HL-60 (cell line): ENCODE measurements around the gene MAN2A2.

Experiments
- GABPA ChIP-seq: IDR thresholded peaks from 2 replicates; pipeline ENCODE4 v1.6.1; 2012; ENCODE audit warnings: low read depth
- POLR2AphosphoS5 ChIP-seq: IDR thresholded peaks from 2 replicates; pipeline ENCODE4 v1.6.1; 2012; ENCODE audit warnings: low read depth
- TF ChIP-seq, protein P1 (sequence below): IDR thresholded peaks from one replicate; pipeline ENCODE4 v1.5.1; 2011; ENCODE audit warnings: low read length, control low read depth, inconsistent platforms; ENCODE audit not compliant: insufficient read depth
- TF ChIP-seq, protein P2 (sequence below): IDR thresholded peaks from 2 replicates; pipeline ENCODE4 v1.6.1; 2012; ENCODE audit warnings: low read depth; ENCODE audit not compliant: insufficient replicate concordance

DNA sequence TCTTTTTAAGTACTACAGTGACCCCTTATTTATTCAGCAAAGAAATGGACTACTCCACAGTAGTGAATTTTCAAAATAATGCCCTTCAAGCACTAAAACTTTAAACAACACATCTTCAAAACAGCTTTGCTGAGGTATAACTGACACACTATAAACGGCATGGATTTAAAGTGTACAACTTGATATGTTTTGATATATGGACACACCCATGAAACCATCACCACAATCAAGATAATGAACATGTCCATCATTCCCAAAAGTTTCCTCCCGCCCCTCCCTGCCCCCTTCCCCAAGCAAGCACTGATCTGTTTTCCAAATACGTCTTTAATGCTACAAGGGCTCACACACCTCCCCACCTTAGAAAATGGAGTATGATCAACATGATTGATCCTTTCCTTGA is 36.3 kb upstream of the MAN2A2 start:
- TF ChIP-seq, protein P1, sequence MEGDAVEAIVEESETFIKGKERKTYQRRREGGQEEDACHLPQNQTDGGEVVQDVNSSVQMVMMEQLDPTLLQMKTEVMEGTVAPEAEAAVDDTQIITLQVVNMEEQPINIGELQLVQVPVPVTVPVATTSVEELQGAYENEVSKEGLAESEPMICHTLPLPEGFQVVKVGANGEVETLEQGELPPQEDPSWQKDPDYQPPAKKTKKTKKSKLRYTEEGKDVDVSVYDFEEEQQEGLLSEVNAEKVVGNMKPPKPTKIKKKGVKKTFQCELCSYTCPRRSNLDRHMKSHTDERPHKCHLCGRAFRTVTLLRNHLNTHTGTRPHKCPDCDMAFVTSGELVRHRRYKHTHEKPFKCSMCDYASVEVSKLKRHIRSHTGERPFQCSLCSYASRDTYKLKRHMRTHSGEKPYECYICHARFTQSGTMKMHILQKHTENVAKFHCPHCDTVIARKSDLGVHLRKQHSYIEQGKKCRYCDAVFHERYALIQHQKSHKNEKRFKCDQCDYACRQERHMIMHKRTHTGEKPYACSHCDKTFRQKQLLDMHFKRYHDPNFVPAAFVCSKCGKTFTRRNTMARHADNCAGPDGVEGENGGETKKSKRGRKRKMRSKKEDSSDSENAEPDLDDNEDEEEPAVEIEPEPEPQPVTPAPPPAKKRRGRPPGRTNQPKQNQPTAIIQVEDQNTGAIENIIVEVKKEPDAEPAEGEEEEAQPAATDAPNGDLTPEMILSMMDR = no peak
- TF ChIP-seq POLR2AphosphoS5 = no peak
- TF ChIP-seq, protein P2, sequence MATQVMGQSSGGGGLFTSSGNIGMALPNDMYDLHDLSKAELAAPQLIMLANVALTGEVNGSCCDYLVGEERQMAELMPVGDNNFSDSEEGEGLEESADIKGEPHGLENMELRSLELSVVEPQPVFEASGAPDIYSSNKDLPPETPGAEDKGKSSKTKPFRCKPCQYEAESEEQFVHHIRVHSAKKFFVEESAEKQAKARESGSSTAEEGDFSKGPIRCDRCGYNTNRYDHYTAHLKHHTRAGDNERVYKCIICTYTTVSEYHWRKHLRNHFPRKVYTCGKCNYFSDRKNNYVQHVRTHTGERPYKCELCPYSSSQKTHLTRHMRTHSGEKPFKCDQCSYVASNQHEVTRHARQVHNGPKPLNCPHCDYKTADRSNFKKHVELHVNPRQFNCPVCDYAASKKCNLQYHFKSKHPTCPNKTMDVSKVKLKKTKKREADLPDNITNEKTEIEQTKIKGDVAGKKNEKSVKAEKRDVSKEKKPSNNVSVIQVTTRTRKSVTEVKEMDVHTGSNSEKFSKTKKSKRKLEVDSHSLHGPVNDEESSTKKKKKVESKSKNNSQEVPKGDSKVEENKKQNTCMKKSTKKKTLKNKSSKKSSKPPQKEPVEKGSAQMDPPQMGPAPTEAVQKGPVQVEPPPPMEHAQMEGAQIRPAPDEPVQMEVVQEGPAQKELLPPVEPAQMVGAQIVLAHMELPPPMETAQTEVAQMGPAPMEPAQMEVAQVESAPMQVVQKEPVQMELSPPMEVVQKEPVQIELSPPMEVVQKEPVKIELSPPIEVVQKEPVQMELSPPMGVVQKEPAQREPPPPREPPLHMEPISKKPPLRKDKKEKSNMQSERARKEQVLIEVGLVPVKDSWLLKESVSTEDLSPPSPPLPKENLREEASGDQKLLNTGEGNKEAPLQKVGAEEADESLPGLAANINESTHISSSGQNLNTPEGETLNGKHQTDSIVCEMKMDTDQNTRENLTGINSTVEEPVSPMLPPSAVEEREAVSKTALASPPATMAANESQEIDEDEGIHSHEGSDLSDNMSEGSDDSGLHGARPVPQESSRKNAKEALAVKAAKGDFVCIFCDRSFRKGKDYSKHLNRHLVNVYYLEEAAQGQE = no peak
- TF ChIP-seq GABPA = no peak
